ENCODE data around the gene JMJD4.
"Not testable (repeated sequence)": the region's sequence is repeated elsewhere in the genome, so short reads cannot be mapped to it uniquely, and the experiment has no call there.

JMJD4 gene

GRCh38 chr1:227707846-227708245 lies 27.3 kb downstream of the JMJD4 start:
- no peak overlapping the region for H3K27ac ChIP-seq
- TF ChIP-seq CTCF (conservative IDR thresholded peaks at IDR 0.05): no peak

DNA sequence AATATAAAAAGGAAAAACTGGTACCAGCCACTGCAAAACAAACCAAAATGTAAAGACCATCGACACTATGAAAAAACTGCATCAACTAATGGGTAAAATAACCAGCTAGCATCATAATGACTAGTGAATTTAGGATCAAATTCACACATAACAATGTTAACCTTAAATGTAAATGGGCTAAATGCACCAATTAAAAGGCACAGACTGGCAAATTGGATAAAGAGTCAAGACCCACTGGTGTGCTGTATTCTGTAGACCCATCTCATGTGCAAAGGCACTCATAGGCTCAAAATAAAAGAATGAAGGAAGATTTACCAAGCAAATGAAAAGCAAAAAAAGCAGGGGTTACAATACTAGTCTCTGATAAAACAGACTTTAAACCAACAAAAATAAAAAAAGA lies 33.5 kb downstream of the JMJD4 start:
- H3K27ac ChIP-seq: not testable (repeated sequence)

- no peak for TF ChIP-seq CTCF (conservative IDR thresholded peaks at IDR 0.05)
- H3K27ac ChIP-seq: no peak overlapping the region
Observed at GRCh38 chr1:227697321-227697864, 37.7 kb downstream of the JMJD4 start.

GRCh38 chr1:227685807-227686206 lies 49.3 kb downstream of the JMJD4 start:
- no peak overlapping the region for H3K27ac ChIP-seq
- no peak for TF ChIP-seq CTCF (conservative IDR thresholded peaks at IDR 0.05)

Data from VCaP (cell line).